ENCODE data around the gene ANKRD13A. TPM values are rescaled to one million over a fixed set of nuclear protein-coding genes. Genes with fewer than 3 reads are reported as not detected.

Gene ANKRD13A
- total RNA-seq, 1 experiment from 2014 or later, result 19.9 TPM

- Histone ChIP-seq H3K9me2 (ENCODE audit: insufficient read depth) (no peaks in the 10 kb centered on the region), H3K9me3 (ENCODE audit: control insufficient read depth in 1 of 2, insufficient read depth in 1 of 2, low read depth in 1 of 2, low read length in 2 of 2) (no peaks in the 10 kb centered on the region), H3K9ac (ENCODE audit: low read length) (no peak overlapping the region), H3K4me2 (ENCODE audit: low read length) (no peak overlapping the region), H4K20me1 (ENCODE audit: insufficient read depth) (no peaks in the 10 kb centered on the region), H3K4me1 (ENCODE audit: control insufficient read depth in 1 of 2, insufficient read depth in 2 of 2, low read length in 2 of 2) (no peaks in the 10 kb centered on the region), H3K4me3 (replicated peaks in 1 of 2; ENCODE audit: low read depth in 1 of 2, low read length in 2 of 2) (no peak overlapping the region), H3K27ac (ENCODE audit: low read depth, low read length) (no peak overlapping the region), H2AFZ (ENCODE audit: low read depth, low read length, poor library complexity, severe bottlenecking) (no peak overlapping the region), H3K27me3 (ENCODE audit: insufficient read depth, low read length) (no peaks in the 10 kb centered on the region), H3K36me3 (ENCODE audit: control insufficient read depth in 1 of 2, insufficient read depth in 2 of 2, low read length in 2 of 2) (peaks cover 10 to 20% of the 10 kb centered on the region in 2 experiments; a peak in 3 of 4 replicates), H3K79me2 (ENCODE audit: insufficient read depth, low read length) (peaks cover 1% of the 10 kb centered on the region; the same call in 1 of the 2 replicates)
- no peak for TF ChIP-seq ZNF274 (IDR thresholded peaks at IDR 0.05; ENCODE audit: low read depth, low read length)
- TF ChIP-seq SP1 (IDR thresholded peaks at IDR 0.05; ENCODE audit: low read depth), result no peak
- no peak for TF ChIP-seq SRF (IDR thresholded peaks at IDR 0.05; ENCODE audit: low read depth)
- no peak for TF ChIP-seq JUND (IDR thresholded peaks at IDR 0.05)
- no peak for TF ChIP-seq REST (IDR thresholded peaks at IDR 0.05; ENCODE audit: low read depth)
- no peak for TF ChIP-seq CBX3 (IDR thresholded peaks at IDR 0.05; ENCODE audit: low read depth)
- no peak for TF ChIP-seq POLR2A (IDR thresholded peaks at IDR 0.05; ENCODE audit: borderline replicate concordance, extremely low read depth, insufficient read depth, insufficient read length)
- TF ChIP-seq ELF1 (IDR thresholded peaks at IDR 0.05; ENCODE audit: borderline replicate concordance, low read depth), result no peak
- no peak for TF ChIP-seq POLR2AphosphoS5 (IDR thresholded peaks at IDR 0.05; ENCODE audit: low read depth, low read length)
- no peak for TF ChIP-seq ZFX (IDR thresholded peaks at IDR 0.05)
- TF ChIP-seq TCF7L2 (IDR thresholded peaks at IDR 0.05; ENCODE audit: borderline replicate concordance, extremely low read depth, insufficient read depth, insufficient read length), result no peak
- ATAC-seq (no peak), DNase-seq (ENCODE audit: low read depth, low spot score) (no peak)
- intact Hi-C loops (cut with micrococcal nuclease), result no loop called here
- ChIA-PET RAD21 (ENCODE audit: low non-redundant PET in 1 of 2, low total read pairs in 2 of 2, uncharacterized antibody in 2 of 2, unreplicated experiment in 2 of 2) (no interaction called here), CTCF (no interaction called here), POLR2A (no interaction called here)
- BruUV-seq (replicated peaks), result no TSS peak
These were observed 11.6 kb upstream of the ANKRD13A start for GRCh38 chr12:109987615-109988014.
